PC-9 (cell line): ENCODE results near the gene ENPP4. TPM values are rescaled to one million over a fixed set of nuclear protein-coding genes. Genes with fewer than 3 reads are reported as not detected.

Source experiments
- BruUV-seq: library from RNA; stranded (reverse); fragments of 400-500 nt; replicated peaks from 2 replicates; lab custom pipeline; 2021; lab: Mats Ljungman, UMichigan
- CTCF ChIA-PET: fragments of 300-600 bp; sonication (Branson Sonifier 250); formaldehyde crosslinking; loops from one replicate; lab custom pipeline; 2022; ENCODE audit warnings: antibody characterized with exemption; lab: Charles Lee
- POLR2A ChIA-PET: fragments of 300-600 bp; sonication (Branson Sonifier 250); formaldehyde crosslinking; loops from one replicate; lab custom pipeline; 2022; ENCODE audit warnings: antibody characterized with exemption; ENCODE audit not compliant: unreplicated experiment; lab: Charles Lee
- DNase-seq, 2 experiments: peaks; one replicate each; pipeline versions ENCODE4 v3.0.0 to v3.0.0-alpha.2; 2015 to 2022; ENCODE audit warnings: mixed read lengths in 1 of 2
- H2AFZ ChIP-seq: fragments of 200-600 bp; sonication (generic); 2 replicates; pipeline ENCODE4 v1.8.1; 2017; ENCODE audit warnings: antibody characterized with exemption
- H3F3A ChIP-seq: fragments of 200-600 bp; sonication (generic); 2 replicates; pipeline ENCODE4 v1.8.1; 2017; ENCODE audit warnings: antibody characterized with exemption, mild to moderate bottlenecking, low read depth; ENCODE audit not compliant: insufficient read depth
- H3K27ac ChIP-seq: fragments of 200-600 bp; sonication (generic); 2 replicates; pipeline ENCODE4 v1.6.1; 2016; ENCODE audit warnings: mixed run types
- H3K27me3 ChIP-seq: fragments of 200-600 bp; sonication (generic); 2 replicates; pipeline ENCODE4 v1.6.1; 2016; ENCODE audit warnings: low read depth, mixed run types; ENCODE audit not compliant: insufficient read depth
- H3K36me3 ChIP-seq: fragments of 200-600 bp; sonication (generic); 2 replicates; pipeline ENCODE4 v1.6.1; 2016; ENCODE audit warnings: low read depth, mixed run types
- H3K4me1 ChIP-seq: fragments of 200-600 bp; sonication (generic); replicated peaks from 2 replicates; pipeline ENCODE4 v1.6.1; 2016; ENCODE audit warnings: mixed run types; ENCODE audit not compliant: insufficient read depth
- H3K4me2 ChIP-seq: fragments of 200-600 bp; sonication (generic); 2 replicates; pipeline ENCODE4 v1.6.1; 2017; ENCODE audit warnings: mixed run types
- H3K4me3 ChIP-seq: fragments of 200-600 bp; sonication (generic); 2 replicates; pipeline ENCODE4 v1.6.1; 2016; ENCODE audit warnings: mixed run types
- H3K79me2 ChIP-seq: fragments of 200-600 bp; sonication (generic); 2 replicates; pipeline ENCODE4 v1.6.1; 2017; ENCODE audit warnings: low read depth, mixed run types
- H3K9me2 ChIP-seq: fragments of 200-600 bp; sonication (generic); 2 replicates; pipeline ENCODE4 v1.8.1; 2017; ENCODE audit warnings: mild to moderate bottlenecking; ENCODE audit not compliant: insufficient read depth
- H3K9me3 ChIP-seq: fragments of 200-600 bp; sonication (generic); 2 replicates; pipeline ENCODE4 v1.8.1; 2016; ENCODE audit warnings: low read depth; ENCODE audit not compliant: insufficient read depth
- H4K20me1 ChIP-seq: fragments of 200-600 bp; sonication (generic); 2 replicates; pipeline ENCODE4 v1.8.1; 2017; ENCODE audit not compliant: insufficient read depth
- EZH2 ChIP-seq: fragments of 200-600 bp; sonication (generic); IDR thresholded peaks from 2 replicates; pipeline ENCODE4 v1.8.0; 2017; ENCODE audit warnings: antibody characterized with exemption, low read depth
- intact Hi-C: fragments of 100-400 bp; cut with micrococcal nuclease; formaldehyde crosslinking; loops from one replicate; pipeline ENCODE4 v1.10.0; 2022; ENCODE audit not compliant: unreplicated experiment
- total RNA-seq: library from RNA; stranded (reverse); gene quantifications from 2 replicates; pipeline ENCODE4 v1.2.3, GENCODE V29; 2021
- TF ChIP-seq, protein P1 (sequence below): fragments of 200-600 bp; sonication (generic); conservative IDR thresholded peaks from 2 replicates; pipeline ENCODE4 v1.6.1; 2017; ENCODE audit warnings: mixed run types, antibody characterized with exemption, mild to moderate bottlenecking, moderate library complexity

ENPP4 gene
- total RNA-seq, 1 experiment from 2014 or later, result 7.1 TPM

DNA sequence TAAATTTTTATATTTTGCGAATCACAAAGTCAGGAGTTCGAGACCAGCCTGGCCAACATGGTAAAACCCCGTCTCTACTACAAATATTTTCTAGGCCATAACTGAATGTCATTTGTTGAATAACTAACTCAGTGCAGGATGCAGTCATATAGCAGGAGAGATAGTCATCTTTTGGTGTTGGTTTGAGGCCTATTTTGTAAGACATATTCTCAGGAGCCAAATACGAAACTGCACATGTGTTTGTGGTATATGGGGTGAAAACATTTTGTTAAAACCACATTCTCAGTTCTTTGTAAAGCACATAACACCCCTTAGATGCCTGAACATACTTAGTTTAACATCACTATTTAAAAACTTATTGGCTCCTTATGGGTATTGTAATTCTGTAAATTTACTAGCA is 45.7 kb downstream of the ENPP4 start:
- Histone ChIP-seq H3K27me3 (no peaks in the 10 kb centered on the region; the same call in 1 of the 2 replicates), H3K9me3 (no peaks in the 10 kb centered on the region), H3K4me2 (no peak overlapping the region), H3F3A (0 out of 2 replicates have a peak, but pooled peaks cover 3% of the 10 kb centered on the region), H3K79me2 (no peaks in the 10 kb centered on the region), H3K36me3 (no peaks in the 10 kb centered on the region), H2AFZ (no peak overlapping the region), H3K9me2 (no peaks in the 10 kb centered on the region), H4K20me1 (no peaks in the 10 kb centered on the region), H3K4me3 (no peak overlapping the region), H3K4me1 (no peaks in the 10 kb centered on the region), H3K27ac (no peak overlapping the region)
- ChIA-PET CTCF (no interaction called here), POLR2A (no interaction called here)
- intact Hi-C loops, result no loop called here
- no peak for DNase-seq
- no TSS peak for BruUV-seq
- TF ChIP-seq EZH2, result no peak
- TF ChIP-seq, protein P1, sequence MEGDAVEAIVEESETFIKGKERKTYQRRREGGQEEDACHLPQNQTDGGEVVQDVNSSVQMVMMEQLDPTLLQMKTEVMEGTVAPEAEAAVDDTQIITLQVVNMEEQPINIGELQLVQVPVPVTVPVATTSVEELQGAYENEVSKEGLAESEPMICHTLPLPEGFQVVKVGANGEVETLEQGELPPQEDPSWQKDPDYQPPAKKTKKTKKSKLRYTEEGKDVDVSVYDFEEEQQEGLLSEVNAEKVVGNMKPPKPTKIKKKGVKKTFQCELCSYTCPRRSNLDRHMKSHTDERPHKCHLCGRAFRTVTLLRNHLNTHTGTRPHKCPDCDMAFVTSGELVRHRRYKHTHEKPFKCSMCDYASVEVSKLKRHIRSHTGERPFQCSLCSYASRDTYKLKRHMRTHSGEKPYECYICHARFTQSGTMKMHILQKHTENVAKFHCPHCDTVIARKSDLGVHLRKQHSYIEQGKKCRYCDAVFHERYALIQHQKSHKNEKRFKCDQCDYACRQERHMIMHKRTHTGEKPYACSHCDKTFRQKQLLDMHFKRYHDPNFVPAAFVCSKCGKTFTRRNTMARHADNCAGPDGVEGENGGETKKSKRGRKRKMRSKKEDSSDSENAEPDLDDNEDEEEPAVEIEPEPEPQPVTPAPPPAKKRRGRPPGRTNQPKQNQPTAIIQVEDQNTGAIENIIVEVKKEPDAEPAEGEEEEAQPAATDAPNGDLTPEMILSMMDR, result no peak

DNA sequence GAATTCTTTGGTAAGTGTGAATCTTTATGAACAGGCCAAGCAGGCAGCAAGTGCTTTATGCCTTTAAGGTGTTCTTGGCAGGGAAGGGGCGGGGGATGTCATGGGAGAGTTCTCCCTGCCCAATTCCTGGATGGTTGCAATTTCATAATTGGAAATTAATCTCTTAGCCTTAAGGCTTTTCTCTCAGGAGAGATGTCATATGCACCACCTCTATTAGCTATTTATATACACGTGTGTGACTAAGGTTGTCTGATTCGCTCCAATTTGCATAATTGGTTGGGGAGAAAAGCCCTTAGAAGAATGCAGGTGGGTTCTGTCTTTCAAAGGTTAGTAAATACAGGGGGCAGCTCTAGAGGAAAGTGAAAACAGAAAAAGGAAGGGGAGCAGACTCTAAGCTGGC is 46.2 kb downstream of the ENPP4 start:
- no peak for TF ChIP-seq EZH2
- TF ChIP-seq, protein P1, result no peak
- intact Hi-C loops, result no loop called here
- Histone ChIP-seq H4K20me1 (no peaks in the 10 kb centered on the region), H3K4me3 (no peak overlapping the region), H3K36me3 (no peaks in the 10 kb centered on the region), H3K4me2 (no peak overlapping the region), H3K4me1 (no peaks in the 10 kb centered on the region), H3K9me3 (no peaks in the 10 kb centered on the region), H3K79me2 (no peaks in the 10 kb centered on the region), H2AFZ (no peak overlapping the region), H3K9me2 (no peaks in the 10 kb centered on the region), H3F3A (0 out of 2 replicates have a peak, but pooled peaks cover 3% of the 10 kb centered on the region), H3K27me3 (no peaks in the 10 kb centered on the region; the same call in 1 of the 2 replicates), H3K27ac (no peak overlapping the region)
- ChIA-PET POLR2A (no interaction called here), CTCF (no interaction called here)
- BruUV-seq, result no TSS peak
- no peak for DNase-seq

DNA sequence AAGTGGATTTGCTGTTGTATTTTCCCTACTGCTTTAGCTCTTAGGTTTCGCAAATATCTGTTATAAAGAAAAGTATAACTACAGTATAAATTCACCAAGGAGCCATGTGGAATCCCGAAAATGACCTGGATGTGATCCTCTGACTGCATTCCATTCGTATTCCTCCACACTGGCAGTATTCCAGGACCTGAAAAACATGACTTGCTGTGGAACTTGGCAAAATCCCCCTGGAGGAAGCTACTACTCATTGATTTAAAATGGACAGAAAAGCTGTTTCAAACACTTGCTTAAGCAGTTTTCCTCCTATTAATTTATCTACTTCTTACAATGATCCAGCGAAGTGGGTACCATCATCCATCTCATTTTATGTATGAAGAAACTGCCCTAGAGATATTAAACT is 54.3 kb downstream of the ENPP4 start:
- Histone ChIP-seq H3K4me3 (no peak overlapping the region), H3K27ac (no peak overlapping the region), H3K36me3 (no peaks in the 10 kb centered on the region), H3K27me3 (no peaks in the 10 kb centered on the region; the same call in 1 of the 2 replicates), H3K79me2 (no peaks in the 10 kb centered on the region), H3K9me2 (no peaks in the 10 kb centered on the region), H3F3A (no peaks in the 10 kb centered on the region), H4K20me1 (no peaks in the 10 kb centered on the region), H2AFZ (no peak overlapping the region), H3K9me3 (no peaks in the 10 kb centered on the region), H3K4me1 (peaks cover 28% of the 10 kb centered on the region), H3K4me2 (peak overlapping the region; percentile 17; the same call in 1 of the 2 replicates)
- peak; percentile 35 to 42 for DNase-seq
- BruUV-seq, result no TSS peak
- ChIA-PET CTCF (no interaction called here), POLR2A (interaction anchor here (0.6 kb wide), 1 partner anchor 814 kb away, joined by 3 read pairs; no protein-coding TSS in a partner anchor)
- TF ChIP-seq, protein P1, result no peak
- TF ChIP-seq EZH2, result no peak
- intact Hi-C loops, result no loop called here
